Thyroid gland (tissue), 4 donors: Measurements from ENCODE around the gene JUN.

ENCODE experiments used
- POLR2A ChIP-seq, 2 donors: fragments of 450-650 bp; IDR thresholded peaks; one replicate each; pipeline ENCODE4 v1.6.1; 2017; ENCODE audit warnings: antibody characterized with exemption in 2 of 2, mild to moderate bottlenecking in 2 of 2, moderate library complexity in 1 of 2
- TF ChIP-seq, protein P1 (sequence below), 6 experiments: fragments of 200-600 bp in 3 of 6; fragments of 450-650 bp in 3 of 6; sonication (generic) in 3 of 6; IDR thresholded peaks; one replicate each; pipeline ENCODE4 v1.5.1; 2016 to 2019; ENCODE audit warnings: antibody characterized with exemption in 6 of 6, mild to moderate bottlenecking in 2 of 6, inconsistent platforms in 1 of 6, moderate library complexity in 1 of 6

GRCh38 chr1:58815686-58816071 lies 31.8 kb upstream of the JUN start:
- TF ChIP-seq, protein P1, sequence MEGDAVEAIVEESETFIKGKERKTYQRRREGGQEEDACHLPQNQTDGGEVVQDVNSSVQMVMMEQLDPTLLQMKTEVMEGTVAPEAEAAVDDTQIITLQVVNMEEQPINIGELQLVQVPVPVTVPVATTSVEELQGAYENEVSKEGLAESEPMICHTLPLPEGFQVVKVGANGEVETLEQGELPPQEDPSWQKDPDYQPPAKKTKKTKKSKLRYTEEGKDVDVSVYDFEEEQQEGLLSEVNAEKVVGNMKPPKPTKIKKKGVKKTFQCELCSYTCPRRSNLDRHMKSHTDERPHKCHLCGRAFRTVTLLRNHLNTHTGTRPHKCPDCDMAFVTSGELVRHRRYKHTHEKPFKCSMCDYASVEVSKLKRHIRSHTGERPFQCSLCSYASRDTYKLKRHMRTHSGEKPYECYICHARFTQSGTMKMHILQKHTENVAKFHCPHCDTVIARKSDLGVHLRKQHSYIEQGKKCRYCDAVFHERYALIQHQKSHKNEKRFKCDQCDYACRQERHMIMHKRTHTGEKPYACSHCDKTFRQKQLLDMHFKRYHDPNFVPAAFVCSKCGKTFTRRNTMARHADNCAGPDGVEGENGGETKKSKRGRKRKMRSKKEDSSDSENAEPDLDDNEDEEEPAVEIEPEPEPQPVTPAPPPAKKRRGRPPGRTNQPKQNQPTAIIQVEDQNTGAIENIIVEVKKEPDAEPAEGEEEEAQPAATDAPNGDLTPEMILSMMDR (IDR thresholded peaks at IDR 0.05), result no peak
- TF ChIP-seq POLR2A (IDR thresholded peaks at IDR 0.05), result no peak
